TTC549 (cell line): Measurements from ENCODE around the gene HEYL.

Experiments used
- FAIRE-seq: peaks from 2 replicates; lab custom pipeline; 2012; peaks lifted over from hg19 to GRCh38; lab: Jason Lieb, UNC

The HEYL gene

DNA sequence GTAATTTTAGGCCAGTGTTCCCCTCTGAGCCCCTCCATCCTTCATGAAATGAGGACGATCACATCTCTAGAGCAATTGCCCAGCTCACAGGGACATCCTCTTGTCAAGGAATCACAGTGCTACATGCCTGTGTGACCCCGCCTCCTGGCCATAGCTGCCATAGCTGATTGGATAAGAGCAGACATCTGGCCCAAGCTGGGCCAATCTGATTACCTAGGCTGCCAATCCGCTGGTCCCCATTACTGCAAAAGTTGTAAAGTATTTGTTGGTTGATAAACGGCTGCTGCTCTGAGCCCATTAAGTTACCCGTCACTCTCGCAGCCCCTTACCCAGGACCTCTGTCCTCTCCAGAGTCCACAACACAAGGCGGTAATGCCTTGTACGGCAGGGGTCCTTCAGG, 24.1 kb upstream of the HEYL start:
- no peak for FAIRE-seq

DNA sequence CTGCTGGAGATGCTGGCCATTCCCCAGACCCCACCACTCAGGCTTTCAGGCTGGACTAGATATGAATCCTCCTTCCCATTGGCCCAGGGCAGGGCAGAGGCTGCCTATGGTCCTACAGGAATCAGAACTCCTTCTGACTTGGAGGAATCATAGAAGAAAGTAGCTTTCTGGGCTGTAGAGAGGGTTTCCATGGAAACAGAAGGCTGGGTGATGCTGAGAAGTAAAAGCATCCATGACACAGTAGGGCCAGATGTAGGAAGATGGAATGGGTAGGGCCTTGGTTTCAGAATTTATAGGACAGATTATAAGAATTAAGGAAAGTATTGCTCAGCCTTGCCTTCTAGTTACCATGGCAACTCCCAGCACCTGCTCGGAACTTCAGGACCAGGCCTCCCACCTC, 23.4 kb upstream of the HEYL start:
- FAIRE-seq = no peak

- FAIRE-seq = no peak
These were observed 20.1 kb upstream of the HEYL start for GRCh38 chr1:39659538-39659937.

GRCh38 chr1:39659110-39659509, 19.7 kb upstream of the HEYL start:
- FAIRE-seq = no peak

GRCh38 chr1:39657923-39658485, 18.6 kb upstream of the HEYL start:
- FAIRE-seq = no peak

DNA sequence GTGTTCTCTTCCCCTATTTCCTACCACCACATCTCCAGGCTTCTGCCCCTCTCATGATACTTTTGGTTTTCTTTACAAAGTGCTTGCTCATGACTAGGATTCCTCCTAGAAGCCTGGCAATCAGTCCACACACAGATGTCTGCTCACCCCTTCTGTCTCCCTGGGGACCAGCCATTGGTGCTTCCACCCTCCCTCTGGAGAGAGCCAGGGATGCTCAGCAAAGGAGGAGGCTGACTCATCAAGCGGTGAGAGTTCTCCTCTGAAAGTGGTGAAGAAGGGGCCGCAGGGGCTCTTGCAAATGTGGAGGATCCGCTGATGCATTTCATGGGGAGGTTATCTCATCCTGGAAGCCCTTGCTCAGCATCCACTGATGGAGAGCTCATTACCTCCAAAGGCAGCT, 18.0 kb upstream of the HEYL start:
- FAIRE-seq = no peak

GRCh38 chr1:39656391-39656790, 16.9 kb upstream of the HEYL start:
- FAIRE-seq = no peak

- no peak for FAIRE-seq
These were observed 16.3 kb upstream of the HEYL start for GRCh38 chr1:39655578-39656268.

DNA sequence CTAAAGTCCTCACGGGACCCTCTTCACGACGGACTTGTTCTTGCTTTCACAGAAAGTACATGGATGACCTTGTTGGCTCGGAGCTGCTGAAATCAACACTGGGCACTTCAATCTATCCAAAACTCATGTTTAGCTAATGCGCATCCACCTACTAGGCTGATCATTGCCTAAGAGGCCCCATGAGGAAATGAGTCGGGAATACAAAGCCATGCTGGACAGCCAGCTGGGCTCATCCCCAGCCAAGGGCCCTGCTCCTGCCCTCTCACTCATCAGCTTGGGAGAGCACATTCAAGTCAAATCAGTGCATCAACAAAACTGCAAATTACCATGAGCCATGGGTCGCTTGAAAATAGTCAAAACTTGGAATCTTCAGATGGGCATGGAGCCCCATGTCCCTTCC, 14.8 kb upstream of the HEYL start:
- FAIRE-seq = no peak

DNA sequence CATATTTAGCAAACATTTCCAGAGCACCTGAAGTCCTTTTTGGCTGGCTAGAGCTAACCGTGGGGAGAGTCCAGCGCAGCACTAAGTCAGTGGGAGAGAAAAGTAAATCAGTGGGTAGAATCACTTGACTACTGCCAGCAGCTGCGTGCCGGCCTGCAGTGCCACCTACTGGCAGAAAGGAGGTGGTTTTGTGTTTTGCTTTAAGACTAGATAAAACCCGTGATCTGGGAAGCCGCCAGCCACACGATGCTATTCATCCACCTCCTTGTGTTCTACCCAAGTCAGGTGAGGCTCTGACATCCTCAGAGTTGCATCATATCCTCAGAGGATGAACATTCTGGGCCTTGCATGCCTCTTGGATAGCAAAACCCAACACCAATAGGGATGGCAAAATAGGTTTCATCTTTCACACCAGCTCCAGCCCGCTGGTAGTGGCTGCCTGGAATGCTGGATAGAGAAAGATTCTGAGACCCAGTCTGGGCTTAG, 14.1 kb upstream of the HEYL start:
- no peak for FAIRE-seq

- FAIRE-seq = no peak
These were observed 13.1 kb upstream of the HEYL start for GRCh38 chr1:39652554-39652953.

DNA sequence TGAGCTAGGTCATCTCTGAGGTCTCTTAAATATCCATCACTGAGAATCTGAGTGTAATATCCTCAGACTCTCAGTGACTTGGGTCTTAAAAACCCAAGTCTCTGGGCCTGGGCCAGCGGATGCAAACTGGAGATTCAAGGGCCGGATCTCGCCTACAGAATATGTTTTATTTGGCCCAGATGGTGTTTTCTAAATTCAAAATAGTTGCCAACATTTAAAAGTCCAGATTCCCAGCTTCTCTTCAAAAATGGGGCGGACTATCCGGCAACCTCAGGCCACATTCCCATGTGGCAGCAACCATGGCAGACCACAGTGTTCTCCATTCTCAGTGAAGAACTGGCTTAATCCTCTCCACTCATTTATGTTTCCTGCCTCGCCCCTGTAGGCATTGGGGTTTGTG, 12.7 kb upstream of the HEYL start:
- no peak for FAIRE-seq

- FAIRE-seq = no peak
These were observed 11.0 kb upstream of the HEYL start for GRCh38 chr1:39650431-39650830.

DNA sequence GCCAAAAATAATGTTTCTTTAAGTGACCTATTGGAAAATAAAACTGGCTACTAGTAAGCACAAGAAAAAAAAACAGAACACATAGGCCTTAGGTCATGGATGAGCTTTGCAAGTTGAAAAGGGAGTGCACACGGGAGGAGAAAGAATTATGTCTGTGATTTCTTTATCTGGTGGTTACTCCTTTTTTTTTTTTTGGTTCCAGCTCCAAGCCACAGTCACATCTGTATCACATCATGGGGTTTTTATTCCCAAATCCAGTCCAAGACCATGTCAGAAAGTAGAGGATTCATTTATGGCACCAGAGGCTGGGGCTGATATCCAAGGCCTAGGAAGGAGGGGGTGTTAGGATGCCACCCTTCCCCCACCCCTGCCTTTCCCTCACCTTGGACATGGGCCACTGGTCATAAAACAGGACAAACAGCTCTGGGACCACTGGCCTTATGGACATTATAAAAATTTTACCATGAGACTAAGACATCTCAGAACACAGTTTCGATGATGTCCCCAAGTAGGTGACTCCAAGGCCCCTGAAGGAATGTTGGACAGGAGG, 10.3 kb upstream of the HEYL start:
- FAIRE-seq = no peak

GRCh38 chr1:39648496-39648895, 9.1 kb upstream of the HEYL start:
- no peak for FAIRE-seq

- FAIRE-seq = no peak
These were observed 7.8 kb upstream of the HEYL start for GRCh38 chr1:39647247-39647646.

DNA sequence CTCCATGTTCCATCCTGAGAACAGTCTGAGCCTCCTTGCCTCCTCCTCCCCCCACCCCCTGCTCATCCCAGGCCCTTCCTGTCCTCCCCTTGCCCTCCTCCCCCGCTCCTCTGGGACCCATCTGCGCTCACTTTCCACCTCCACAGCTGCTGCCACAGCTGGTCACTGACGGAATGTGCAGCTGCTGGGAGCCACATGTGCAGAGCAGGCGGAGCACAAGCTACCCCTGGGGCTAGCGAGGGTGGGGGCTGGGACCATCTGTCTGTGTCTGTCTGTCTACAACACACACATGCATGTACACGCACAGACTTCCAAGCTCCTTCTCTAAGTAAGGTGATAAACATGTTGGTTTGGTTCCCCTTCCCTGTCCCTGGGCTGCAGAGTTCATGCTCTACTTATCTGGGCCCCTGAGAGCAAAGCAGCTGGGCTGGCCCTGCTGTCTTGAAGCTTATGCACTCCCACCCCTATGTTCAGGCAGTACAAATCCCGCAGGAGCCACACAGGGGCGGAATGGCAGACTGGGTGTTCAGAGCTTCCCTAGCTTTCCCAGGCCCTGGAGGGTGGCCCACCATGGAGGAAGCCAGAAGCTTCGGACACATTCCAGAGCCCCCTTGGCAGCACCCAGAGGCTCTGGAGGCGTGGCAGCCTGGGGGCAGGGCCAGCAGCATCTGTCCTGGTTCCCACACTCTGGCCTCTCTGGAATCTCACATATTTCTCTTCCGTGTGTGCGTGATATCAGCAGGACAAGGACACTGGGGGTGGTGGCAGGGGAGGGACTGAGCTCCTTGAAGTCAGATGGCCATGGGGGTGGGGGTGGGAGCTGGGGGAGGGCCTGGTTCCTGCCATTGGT, 7.0 kb upstream of the HEYL start:
- no peak for FAIRE-seq

GRCh38 chr1:39645411-39646043, 6.1 kb upstream of the HEYL start:
- FAIRE-seq = no peak

- FAIRE-seq = no peak
These were observed 4.3 kb upstream of the HEYL start for GRCh38 chr1:39643705-39644104.

DNA sequence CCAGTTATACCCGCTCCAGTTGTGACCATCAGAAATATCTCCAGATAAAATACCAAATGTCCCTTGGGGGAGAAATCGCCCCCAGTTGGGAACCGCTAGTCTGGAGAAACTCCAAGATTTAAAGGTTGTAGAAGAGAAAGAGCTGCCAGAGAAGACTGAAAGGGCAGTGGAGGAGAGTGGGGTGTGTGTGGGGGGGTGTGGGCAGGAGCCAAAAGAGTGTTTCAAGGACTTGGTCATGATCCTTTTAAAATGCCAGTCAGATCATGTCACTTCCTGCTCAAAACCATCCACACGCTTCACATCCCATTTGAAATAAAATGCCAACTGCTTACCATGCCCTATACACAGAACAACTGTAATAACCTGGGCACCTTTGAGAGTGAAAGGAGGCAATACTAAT, 3.4 kb upstream of the HEYL start:
- no peak for FAIRE-seq

DNA sequence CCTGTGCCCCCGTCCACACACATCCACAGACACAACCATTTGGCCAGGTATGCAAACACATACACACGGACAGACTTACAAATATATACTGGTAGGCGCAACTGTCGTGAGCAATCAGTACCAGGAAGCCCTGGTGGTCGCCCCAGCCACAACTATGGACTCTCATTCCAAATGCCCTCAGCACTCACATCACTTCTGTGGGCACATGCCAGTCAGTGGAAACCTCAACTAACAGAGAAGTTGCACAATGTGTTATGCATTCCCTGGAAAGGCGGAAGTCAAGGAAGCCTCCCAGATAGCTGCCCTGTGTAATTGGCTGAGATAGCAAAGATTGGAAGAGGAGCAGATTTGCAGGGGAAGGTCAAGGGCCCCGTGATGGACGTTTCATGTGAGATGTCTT, 1.4 kb upstream of the HEYL start:
- no peak for FAIRE-seq

GRCh38 chr1:39638965-39639304, 508 bp downstream of the HEYL start:
- FAIRE-seq = no peak

GRCh38 chr1:39637361-39637760, 2.1 kb downstream of the HEYL start:
- FAIRE-seq = no peak
